Stimulated activated CD8-positive, alpha-beta memory T cell treated with anti-CD3 and anti-CD28 coated beads, Interleukin-12 subunit alpha, Interleukin-12 subunit beta, amount 100 ng/mL, for 1 hour (primary cell): ENCODE measurements around the gene NUMB.

Experiments used
- DNase-seq: peaks from one replicate; pipeline ENCODE4 v3.0.0-alpha.2; 2020; ENCODE audit warnings: low read depth

NUMB gene

GRCh38 chr14:73245480-73246325 is 212.6 kb downstream of the NUMB start:
- peak; percentile 14 for DNase-seq

GRCh38 chr14:73244541-73245290 is 213.6 kb downstream of the NUMB start:
- DNase-seq = no peak

- DNase-seq = no peak
These were observed 214.6 kb downstream of the NUMB start for GRCh38 chr14:73243748-73244147.

- DNase-seq = no peak
These were observed 215.0 kb downstream of the NUMB start for GRCh38 chr14:73243341-73243740.

GRCh38 chr14:73242357-73242901 is 215.9 kb downstream of the NUMB start:
- DNase-seq = no peak

GRCh38 chr14:73241481-73242165 is 216.7 kb downstream of the NUMB start:
- no peak for DNase-seq

- DNase-seq = no peak
These were observed 217.4 kb downstream of the NUMB start for GRCh38 chr14:73240816-73241480.

- DNase-seq = no peak
These were observed 218.7 kb downstream of the NUMB start for GRCh38 chr14:73239393-73240241.

- DNase-seq = no peak
These were observed 219.4 kb downstream of the NUMB start for GRCh38 chr14:73238941-73239340.

GRCh38 chr14:73238424-73238852 is 219.9 kb downstream of the NUMB start:
- DNase-seq = no peak

- no peak for DNase-seq
These were observed 220.4 kb downstream of the NUMB start for GRCh38 chr14:73237786-73238423.

GRCh38 chr14:73237219-73237785 is 221.0 kb downstream of the NUMB start, which contains the start of gene PAPLN:
Gene PAPLN (plus strand): TSS chr14:73237506. CDS start chr14:73239779, 2,273 bp downstream.
- no peak for DNase-seq

- no peak for DNase-seq
These were observed 221.6 kb downstream of the NUMB start for GRCh38 chr14:73236752-73237218.

- no peak for DNase-seq
These were observed 222.2 kb downstream of the NUMB start for GRCh38 chr14:73236157-73236556.

GRCh38 chr14:73235531-73236155 is 222.7 kb downstream of the NUMB start:
- DNase-seq = no peak

GRCh38 chr14:73234586-73235394 is 223.6 kb downstream of the NUMB start:
- DNase-seq = no peak

- DNase-seq = no peak
These were observed 224.3 kb downstream of the NUMB start for GRCh38 chr14:73234029-73234428.

GRCh38 chr14:73233564-73233963 is 224.8 kb downstream of the NUMB start:
- DNase-seq = no peak
